HG03135 (cell line): ENCODE results near the gene RNF112.
"Not testable (repeated sequence)": the region's sequence is repeated elsewhere in the genome, so short reads cannot be mapped to it uniquely, and the experiment has no call there.

Source experiments
- ATAC-seq: cut with Tn5 transposase; IDR thresholded peaks from one replicate; pipeline ENCODE4 v1.9.1; 2021; ENCODE audit warnings: mild to moderate bottlenecking, moderate library complexity; ENCODE audit not compliant: unreplicated experiment

Gene RNF112

DNA sequence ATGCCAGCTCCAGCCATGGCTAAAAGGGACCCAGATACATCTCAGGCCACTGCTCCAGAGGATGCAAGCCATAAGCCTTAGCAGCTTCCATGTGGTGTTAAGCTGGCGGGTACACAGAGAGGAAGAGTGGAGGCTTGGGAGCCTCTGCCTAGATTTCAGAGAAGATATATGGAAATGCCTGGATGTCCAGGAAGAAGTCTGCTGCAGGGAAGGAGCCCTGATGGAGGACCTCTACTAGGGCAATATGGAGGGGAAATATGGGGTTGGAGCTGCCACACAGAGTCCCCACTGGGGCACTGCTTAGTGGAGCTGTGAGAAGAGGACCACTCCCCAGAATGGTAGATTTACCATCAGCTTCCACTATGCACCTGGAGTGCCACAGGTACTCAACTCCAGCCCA, 32.1 kb downstream of the RNF112 start:
- no peak for ATAC-seq

DNA sequence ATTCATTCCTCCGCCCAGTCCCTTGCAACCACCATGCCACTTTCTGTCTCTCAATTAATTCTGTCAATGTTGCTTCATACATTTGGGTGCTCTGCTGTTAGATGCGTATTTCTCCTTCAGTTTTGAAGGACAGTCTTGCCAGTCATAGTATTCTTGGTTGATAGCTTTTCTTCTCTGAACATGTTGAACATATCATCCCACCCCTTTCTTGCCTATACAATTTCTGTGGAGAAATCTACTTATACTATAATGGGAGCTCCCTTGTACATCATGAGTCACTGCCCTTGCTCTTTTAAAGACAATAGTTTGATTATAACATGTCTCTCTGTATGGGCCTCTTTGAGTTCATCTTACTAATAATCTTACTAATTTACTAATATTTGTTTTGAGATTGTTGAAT, 34.1 kb downstream of the RNF112 start:
- ATAC-seq, result no peak

DNA sequence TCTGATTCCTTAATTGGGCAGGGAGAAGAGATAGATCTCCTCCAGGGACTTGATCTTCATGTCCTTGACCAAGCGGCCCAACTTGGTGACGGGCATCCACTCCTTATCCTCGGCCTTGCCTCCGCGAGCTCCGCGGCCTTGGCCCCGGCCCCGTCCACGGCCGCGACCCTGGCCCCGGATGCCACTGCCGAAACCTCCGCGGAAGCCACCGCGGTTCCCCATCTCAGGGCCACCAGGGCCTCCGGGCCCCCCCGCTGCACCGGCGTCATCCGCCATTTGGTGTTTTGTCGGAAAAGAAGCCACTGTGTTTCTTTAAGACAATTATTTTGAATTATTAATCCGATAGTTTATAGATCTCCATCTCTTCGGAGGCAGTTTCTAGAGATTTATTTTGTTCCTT, 35.5 kb downstream of the RNF112 start:
- not testable (repeated sequence) for ATAC-seq

DNA sequence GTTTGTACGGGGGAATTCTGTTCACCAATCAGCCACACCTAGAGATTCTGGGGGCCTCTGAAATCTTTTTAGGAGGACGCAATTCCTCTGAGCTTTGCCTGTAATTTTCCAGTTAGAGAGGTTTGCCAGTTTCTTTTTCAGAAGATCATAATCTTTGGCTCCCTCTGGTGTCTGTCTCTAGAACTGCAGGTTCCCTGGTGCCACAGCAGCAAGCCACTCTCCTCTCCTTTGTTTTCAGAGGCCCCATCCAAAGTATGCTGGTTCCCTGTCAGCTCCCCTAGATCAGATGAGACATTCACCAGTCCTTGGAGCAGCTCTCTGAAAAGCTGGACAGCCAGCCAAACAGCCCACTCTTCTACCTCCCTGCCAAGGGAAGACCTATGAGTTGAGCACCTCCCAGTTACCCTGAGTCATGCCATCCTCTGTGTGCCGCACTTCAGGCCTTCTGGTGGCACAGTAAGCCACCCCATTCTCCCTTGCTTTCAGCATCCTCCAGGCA, 36.1 kb downstream of the RNF112 start:
- no peak for ATAC-seq

DNA sequence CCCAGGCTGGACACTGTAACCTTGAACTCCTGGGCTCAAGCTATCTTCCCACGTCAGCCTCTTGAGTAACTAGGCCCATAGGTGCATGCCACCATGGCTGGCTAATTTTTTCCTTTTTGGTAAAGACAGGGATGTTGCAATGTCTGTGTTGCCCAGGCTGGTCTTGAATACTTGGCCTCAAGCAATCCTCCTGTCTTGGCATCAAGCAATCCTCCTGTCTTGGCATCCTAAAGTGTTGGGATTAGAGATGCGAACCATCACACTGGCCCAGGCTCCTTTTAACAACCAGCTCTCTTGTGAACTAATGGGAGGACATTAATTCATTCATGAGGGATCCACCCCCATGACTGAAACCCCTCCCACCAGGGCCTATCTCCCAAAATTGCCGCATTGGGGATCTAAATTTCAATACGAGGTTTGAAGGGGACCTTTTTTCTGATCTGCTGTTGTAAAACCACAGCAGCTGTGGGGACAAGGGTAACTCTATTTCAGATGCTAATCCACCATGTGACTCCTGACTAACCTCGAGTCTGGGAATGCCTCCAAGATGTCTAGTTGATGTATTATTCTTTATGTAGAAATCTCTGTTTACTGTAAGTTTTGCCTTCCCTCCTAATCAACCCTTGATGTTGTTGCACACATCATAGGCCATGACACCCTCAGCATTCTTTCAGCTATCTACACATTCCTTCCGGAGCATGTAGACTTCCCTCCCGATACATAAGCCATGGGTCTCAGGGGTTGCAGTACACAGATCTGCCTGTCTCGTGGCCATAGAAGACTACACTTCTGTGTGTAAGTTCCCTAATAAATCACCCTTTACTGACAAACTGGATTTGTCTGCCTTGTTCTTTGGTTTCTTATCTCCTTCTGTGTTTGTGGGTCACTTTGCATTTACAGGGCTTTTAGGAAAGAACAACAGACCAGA, 37.6 kb downstream of the RNF112 start:
- no peak for ATAC-seq

DNA sequence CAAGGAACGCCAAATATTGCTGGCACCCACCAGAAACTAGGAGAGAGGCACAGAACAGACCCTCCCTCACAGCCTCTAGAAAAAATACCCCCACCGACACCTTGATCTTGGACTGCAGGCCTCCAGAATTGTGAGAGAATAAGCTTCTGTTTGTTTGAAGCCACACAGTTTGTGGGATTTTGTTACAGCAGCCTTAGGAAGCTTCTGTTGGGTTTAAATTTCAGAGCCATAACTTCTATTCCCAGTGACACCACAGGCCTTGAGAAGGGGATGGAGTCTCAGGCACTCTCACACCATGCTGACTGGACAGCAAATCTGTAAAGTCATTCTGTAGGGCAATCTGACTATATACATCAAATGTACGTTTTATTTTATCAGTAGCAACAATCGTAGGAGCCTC, 38.6 kb downstream of the RNF112 start:
- no peak for ATAC-seq

DNA sequence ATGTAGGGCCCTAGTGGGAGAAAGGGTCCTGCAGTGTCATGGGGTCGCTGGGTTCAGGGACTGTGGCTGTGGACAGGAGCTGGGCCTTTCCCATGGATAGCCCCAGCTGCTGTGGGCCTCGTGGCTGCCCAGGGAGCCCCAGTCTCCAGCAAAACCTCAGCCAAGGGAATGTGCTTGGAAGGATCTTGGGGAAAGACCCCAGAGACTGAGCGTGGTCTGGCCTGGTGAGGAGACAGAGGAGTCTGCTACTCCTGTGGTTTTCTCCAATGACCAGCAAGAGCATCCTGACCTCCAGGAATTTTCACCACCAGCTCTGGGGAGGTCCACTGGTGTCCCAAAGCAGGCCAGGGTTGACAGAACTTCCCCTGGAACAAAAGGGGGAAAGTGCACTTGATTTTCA, 42.3 kb downstream of the RNF112 start:
- no peak for ATAC-seq

DNA sequence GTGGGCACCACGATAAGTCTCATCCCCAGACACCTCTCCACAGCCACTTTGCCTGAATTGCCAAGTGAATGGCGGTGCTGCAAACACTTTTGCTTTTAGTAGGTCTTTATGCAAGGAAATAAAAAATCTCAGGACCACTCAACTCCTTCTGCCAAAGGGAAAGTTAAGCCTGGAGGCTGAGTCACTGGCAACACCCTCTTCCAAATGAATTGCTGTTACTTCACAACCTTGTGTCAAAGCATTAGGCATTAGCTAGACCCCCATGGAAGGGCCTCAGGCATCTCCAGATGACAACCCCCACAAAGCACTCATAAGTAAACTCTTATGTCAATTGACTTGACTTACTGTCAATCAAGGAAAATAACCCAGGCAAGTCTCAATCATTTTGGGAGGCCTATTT, 43.0 kb downstream of the RNF112 start:
- no peak for ATAC-seq

DNA sequence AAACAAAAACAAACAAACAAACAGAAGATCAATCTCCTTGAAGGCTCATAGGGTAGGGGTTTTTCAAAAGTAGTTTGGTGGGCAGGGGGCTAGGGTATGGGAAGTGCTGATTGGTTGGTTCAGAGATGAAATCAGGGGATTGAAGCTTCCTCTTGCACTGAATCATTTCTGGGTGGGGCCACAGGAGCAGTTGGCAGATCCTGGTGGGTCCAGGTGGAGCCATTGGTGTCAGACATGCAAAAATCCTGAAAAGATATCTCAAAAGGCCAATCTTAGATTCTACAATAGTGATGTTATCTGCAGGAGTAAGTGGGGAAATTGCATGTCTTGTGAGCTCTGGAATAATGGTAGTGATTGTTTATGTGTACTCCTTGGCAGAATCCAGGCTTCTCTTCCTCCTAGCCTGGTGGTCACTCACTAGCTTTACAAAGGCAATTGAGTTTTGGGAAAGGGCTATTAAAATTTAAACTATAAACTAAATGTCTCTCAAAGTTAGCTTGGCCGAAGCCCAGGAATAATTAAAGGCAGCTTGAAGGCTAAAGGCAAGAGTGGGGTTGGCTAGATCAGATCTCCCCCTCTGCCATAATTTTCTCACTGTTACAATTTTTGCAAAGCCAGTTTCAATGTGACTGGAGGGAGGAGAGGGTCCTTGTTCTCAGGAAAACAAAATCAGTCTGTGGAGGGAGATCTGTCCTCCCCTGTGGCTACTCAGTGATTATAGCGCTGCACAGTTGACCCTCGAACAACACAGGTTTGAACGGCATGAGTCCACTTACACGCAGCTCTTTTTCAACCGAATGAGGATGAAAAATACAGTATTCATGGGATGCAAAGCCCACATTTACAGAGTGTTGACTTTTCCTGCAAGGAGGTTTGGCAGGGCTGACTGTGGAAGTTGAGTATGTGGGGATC, 45.2 kb downstream of the RNF112 start:
- no peak for ATAC-seq

DNA sequence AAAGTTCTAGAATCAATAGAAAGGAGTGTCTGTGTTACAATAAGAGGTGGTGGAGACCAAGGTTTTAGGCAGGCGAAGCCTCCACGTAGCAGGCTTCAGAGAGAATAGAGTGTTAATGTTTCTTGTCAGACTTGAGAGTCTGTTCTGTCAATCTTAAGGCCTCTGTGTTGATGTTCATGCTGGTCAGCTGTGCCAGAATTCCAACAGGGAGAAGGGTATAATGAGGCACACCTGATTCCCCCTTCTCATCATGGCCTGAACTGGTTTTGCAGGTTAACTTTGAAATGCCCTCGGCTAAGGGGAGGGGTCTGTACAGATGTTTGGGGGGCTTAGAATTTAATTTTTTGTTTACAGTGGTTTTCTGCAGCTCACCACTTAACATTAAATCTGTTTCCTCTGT, 46.0 kb downstream of the RNF112 start:
- ATAC-seq, result no peak

DNA sequence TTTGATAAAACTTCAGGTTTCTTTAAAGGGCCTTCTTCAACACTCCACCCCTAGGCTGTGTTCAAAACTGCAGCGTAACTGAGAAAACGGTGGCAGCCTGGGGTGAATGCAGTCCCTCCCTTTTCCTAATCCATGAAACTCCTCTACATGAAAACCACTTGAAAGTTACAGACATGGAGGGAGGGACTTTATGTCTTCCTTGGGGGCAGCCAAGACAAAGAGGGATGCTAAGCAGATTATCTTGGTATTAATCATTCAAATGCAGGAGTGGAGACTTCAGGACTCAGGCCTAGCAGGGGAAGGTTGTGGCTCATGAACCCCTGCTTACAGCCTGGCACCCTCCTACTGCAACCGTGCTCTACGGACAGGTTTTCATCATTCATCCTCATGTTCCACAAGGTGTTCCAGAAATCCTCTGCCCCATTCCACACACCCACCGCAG, 46.8 kb downstream of the RNF112 start:
- no peak for ATAC-seq

DNA sequence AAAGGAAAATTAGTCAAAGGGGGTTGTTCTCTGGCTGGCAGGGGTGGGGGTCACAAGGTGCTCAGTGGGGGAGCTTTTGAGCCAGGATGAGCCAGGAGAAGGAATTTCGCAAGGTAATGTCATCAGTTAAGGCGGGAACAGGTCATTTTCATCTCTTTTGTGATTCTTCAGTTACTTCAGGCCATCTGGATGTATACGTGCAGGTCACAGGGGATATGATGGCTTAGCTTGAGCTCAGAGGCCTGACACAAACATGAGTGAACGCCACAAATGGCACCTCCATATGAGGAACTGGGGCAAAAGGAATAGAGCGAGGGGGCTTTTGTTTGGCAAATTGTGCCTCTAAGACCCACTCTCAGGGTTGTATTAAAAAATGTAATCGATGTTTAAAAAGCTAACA, 47.4 kb downstream of the RNF112 start:
- ATAC-seq, result not testable (repeated sequence)

DNA sequence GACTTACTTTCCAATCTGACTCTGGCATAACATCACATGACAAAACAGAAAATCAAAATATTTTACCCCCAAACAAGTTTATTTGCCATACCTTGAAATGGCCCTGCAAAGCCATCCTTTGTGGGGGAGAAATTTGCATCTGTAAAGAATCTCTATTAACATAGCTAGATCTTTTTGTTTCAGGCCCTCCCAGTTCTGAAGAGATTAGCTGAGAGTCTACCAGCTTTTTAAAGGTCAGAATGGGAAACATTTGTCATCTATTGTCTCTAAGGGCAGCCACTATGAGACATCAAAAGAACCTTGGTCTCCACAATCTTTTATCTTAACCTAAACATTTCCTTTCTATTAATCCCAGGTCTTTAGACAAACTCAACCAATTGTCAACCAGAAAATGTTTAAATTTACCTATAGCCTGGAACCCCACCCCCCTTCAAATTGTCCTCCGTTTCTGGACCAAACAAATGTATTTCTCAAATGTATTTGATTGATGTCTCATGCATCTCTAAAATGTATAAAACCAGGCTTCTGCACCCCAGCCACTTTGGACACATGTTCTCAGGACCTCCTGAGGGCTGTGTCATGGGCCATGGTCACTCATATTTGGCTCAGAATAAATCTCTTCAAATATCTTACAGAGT, 48.1 kb downstream of the RNF112 start:
- ATAC-seq, result not testable (repeated sequence)

DNA sequence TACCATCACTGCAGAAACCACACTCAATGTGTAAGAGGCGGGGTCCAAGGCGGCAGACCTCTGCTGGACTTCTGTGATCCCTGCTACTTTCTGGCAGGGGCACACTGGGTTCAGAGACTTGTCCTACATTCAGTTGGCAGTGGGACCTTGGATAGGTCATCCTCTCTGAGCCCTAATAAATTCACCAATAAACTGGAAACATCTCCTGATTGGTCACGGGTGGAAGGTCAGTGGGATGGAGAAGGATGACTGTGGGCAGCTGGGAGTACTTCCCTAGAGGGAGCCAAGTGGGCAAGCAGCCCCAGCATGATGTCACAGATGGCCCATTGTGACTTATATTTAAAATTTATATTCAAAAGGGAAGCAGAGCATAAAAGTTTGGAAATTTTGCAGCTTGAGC, 49.7 kb downstream of the RNF112 start:
- ATAC-seq, result no peak

DNA sequence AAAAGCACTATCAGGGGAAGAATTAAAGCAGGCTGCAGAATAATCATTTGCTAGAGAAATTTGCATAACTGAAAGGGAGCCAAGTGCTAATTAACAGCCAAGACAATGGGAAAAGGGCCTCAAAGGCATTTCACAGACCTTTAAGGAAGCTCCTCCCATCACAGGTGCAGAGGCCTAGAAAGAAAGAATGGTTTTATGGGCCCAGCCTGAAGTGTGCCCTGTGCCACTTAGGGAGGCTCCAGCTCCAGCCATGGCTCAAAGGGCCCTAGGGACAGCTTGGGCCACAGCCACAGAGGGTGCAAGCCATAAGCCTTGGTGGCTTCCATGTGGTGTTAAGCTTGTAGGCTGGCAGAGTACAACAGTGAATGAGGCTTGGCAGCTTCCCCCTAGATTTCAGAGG, 50.1 kb downstream of the RNF112 start:
- ATAC-seq, result no peak

DNA sequence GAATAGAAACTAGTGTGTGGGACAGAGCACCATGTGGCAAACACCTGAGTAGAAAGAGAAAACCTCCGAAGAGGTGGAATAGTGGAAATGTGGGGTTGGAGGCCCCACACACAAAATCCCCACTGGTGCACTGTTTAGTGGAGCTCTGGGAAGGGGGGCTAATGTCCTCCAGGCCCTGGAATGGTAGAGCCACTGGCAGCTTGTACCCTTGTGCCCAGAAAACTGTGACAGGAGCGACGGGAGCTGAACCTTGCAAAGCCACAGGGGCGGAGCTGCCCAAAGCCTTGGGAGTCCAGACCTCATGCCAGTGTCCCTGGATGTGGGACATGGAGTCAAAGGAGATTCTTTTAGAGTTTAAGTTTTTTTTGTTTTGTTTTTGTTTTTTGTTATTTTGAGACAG, 50.6 kb downstream of the RNF112 start:
- ATAC-seq, result no peak

DNA sequence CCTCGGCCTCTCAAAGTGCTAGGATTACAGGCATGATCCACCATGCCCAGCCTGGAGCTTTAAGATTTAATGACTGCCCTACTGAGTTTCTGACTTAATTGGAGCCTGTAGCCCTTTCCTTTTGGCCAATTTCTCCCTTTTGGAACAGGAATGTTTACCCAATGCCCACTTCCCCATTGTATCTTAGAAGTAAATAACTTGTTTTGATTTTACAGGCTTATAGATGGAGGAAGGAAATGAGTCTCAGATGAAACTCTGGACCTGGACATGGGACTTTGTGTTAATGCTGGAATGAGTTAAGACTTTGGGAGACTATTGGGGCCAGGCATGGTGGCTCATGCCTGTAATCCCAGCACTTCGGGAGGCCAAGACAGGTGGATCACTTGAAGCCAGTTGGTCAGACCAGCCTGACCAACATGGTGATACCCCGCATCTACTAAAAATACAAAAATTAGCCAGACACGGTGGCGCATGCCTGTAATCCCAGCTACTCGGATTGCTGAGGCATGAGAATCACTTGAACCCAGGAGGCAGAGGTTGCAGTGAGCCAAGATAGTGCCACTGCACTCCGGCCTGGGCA, 51.5 kb downstream of the RNF112 start:
- not testable (repeated sequence) for ATAC-seq

DNA sequence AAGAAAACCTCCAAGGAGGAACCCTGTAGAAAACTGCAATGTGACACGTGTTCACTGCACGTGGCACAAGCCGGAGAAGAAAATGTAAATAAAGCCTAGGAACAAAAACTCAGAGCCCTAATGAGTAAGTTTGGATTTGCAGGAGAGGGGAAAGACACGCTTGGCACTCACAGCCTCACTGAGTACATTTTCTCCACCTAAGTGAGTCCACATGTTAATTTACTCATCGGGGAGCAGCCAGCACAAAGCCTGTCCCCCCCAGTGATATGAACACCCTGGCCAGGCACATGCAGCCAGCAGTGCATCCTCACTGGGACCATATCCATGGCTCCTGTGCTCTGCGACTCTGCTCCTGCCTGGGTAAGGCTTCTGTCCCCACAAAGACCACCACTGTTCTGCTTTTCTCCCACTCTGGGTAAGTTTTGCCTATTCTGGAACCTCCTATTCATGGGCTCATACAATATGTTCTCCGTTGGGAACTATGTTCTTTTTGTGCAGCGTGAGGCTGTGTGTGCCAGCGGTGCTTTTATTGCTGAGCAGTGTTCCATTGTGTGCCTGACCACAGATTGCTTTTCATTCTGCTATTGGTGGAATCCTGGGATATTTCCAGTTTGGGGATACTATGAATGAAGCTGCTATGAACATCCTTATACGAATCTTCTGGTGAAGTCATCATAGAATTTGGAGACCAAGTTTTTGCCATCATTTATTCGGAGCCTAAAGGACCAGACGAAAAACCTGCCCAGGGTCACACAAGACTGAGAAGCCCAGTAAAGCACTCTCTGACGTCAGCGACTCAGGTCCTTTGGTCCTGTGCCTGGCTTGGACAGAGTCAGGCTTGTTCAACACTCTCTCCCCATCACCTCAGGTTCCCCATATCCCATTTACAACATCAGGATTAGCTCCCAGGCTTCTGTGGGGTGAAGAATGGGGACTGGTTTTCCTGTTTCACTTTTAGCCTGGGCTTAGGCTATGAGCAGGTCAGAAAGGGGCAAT, 53.3 kb downstream of the RNF112 start:
- no peak for ATAC-seq
